BE2C (cell line): ENCODE measurements around the gene CRTC1.
A peak's percentile ranks its signal among the peaks of the same experiment; 100 is the strongest.

Experiments
- DNase-seq: peaks from one replicate; pipeline ENCODE4 v3.0.0-alpha.2; 2020
- H3K27me3 ChIP-seq: fragments of 250-450 bp; sonication (Bioruptor Pico); 2 replicates; pipeline ENCODE4 v1.5.1; 2020; ENCODE audit warnings: mild to moderate bottlenecking
- H3K36me3 ChIP-seq: fragments of 250-450 bp; sonication (Bioruptor Pico); 2 replicates; pipeline ENCODE4 v1.5.1; 2020; ENCODE audit warnings: mild to moderate bottlenecking
- H3K4me1 ChIP-seq: fragments of 250-450 bp; sonication (Bioruptor Pico); 2 replicates; pipeline ENCODE4 v1.5.1; 2020
- H3K4me3 ChIP-seq: 2 replicates; pipeline ENCODE4 v1.5.1; 2011; ENCODE audit warnings: low read depth, low read length
- H3K9me3 ChIP-seq: fragments of 250-450 bp; sonication (Bioruptor Pico); 2 replicates; pipeline ENCODE4 v1.5.1; 2020
- TF ChIP-seq, protein P1 (sequence below): IDR thresholded peaks from 2 replicates; pipeline ENCODE4 v1.5.1; 2012; ENCODE audit warnings: mild to moderate bottlenecking, low read depth, low read length

Gene CRTC1

GRCh38 chr19:18711893-18712292 lies 28.4 kb downstream of the CRTC1 start:
- H3K9me3 ChIP-seq = no peaks in the 10 kb centered on the region
- TF ChIP-seq, protein P1, sequence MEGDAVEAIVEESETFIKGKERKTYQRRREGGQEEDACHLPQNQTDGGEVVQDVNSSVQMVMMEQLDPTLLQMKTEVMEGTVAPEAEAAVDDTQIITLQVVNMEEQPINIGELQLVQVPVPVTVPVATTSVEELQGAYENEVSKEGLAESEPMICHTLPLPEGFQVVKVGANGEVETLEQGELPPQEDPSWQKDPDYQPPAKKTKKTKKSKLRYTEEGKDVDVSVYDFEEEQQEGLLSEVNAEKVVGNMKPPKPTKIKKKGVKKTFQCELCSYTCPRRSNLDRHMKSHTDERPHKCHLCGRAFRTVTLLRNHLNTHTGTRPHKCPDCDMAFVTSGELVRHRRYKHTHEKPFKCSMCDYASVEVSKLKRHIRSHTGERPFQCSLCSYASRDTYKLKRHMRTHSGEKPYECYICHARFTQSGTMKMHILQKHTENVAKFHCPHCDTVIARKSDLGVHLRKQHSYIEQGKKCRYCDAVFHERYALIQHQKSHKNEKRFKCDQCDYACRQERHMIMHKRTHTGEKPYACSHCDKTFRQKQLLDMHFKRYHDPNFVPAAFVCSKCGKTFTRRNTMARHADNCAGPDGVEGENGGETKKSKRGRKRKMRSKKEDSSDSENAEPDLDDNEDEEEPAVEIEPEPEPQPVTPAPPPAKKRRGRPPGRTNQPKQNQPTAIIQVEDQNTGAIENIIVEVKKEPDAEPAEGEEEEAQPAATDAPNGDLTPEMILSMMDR = no peak
- H3K36me3 ChIP-seq = no peaks in the 10 kb centered on the region
- H3K4me1 ChIP-seq = no peaks in the 10 kb centered on the region; the same call in 1 of the 2 replicates
- H3K27me3 ChIP-seq = no peaks in the 10 kb centered on the region
- DNase-seq = no peak
- H3K4me3 ChIP-seq = no peak overlapping the region

DNA sequence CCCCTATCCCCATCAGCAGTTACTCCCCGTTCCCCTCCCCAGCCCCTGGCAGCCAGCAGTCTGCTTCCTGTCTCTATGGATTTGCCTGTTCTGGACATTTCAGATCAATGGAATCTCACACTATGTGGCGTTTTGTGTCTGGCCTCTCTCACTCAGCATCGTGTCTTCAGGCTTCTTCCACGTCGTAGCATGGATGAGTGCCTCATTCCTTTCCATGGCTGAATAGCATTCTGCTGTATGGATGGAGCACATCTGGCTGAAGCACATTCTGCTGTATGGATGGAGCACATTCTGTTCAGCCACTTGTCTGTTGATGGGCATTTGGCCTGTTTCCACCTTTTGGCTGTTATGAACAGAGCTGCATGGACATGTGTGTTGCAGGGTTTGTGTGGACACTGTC lies 29.5 kb downstream of the CRTC1 start:
- TF ChIP-seq, protein P1 = no peak

GRCh38 chr19:18713550-18714117 lies 30.2 kb downstream of the CRTC1 start:
- no peak for DNase-seq
- H3K36me3 ChIP-seq = no peaks in the 10 kb centered on the region
- no peaks in the 10 kb centered on the region for H3K27me3 ChIP-seq
- TF ChIP-seq, protein P1 = no peak
- H3K4me3 ChIP-seq = no peak overlapping the region
- H3K4me1 ChIP-seq = peaks cover 11% of the 10 kb centered on the region
- no peaks in the 10 kb centered on the region; the same call in 1 of the 2 replicates for H3K9me3 ChIP-seq

More for the DNA sequence above, 29.5 kb downstream of the CRTC1 start:
- Histone ChIP-seq H3K36me3 (no peaks in the 10 kb centered on the region), H3K27me3 (no peaks in the 10 kb centered on the region), H3K9me3 (no peaks in the 10 kb centered on the region), H3K4me3 (no peak overlapping the region), H3K4me1 (peaks cover 8% of the 10 kb centered on the region)
- DNase-seq = no peak

DNA sequence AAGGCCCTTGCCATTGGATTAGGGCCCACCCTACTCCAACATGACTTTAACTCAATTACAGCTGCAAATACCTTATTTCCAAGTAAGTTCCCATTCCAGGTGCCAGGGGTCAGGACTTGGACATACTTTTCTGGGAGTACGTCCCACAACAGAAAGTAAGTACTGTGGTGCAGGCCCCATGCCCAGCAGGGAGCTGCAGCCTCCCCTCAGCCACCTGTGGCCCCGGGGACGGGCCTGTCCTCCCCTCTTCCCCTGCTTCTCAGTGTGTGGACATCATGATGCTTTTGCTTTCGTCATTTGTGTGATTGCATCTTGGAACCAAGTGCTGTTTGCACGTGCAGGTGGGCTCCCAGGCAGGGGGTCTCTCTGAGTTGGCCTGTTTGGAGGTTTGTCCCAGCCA lies 31.9 kb downstream of the CRTC1 start:
- TF ChIP-seq, protein P1 = no peak
- no peak for DNase-seq
- no peaks in the 10 kb centered on the region for H3K36me3 ChIP-seq
- no peaks in the 10 kb centered on the region for H3K27me3 ChIP-seq
- H3K4me1 ChIP-seq = peaks cover 22% of the 10 kb centered on the region
- H3K4me3 ChIP-seq = no peak overlapping the region
- H3K9me3 ChIP-seq = no peaks in the 10 kb centered on the region; the same call in 1 of the 2 replicates

GRCh38 chr19:18716857-18717256 lies 33.4 kb downstream of the CRTC1 start:
- H3K9me3 ChIP-seq = no peaks in the 10 kb centered on the region; the same call in 1 of the 2 replicates
- TF ChIP-seq, protein P1 = no peak
- no peaks in the 10 kb centered on the region for H3K36me3 ChIP-seq
- no peaks in the 10 kb centered on the region for H3K27me3 ChIP-seq
- DNase-seq = no peak
- peaks cover 22% of the 10 kb centered on the region for H3K4me1 ChIP-seq
- no peak overlapping the region for H3K4me3 ChIP-seq

DNA sequence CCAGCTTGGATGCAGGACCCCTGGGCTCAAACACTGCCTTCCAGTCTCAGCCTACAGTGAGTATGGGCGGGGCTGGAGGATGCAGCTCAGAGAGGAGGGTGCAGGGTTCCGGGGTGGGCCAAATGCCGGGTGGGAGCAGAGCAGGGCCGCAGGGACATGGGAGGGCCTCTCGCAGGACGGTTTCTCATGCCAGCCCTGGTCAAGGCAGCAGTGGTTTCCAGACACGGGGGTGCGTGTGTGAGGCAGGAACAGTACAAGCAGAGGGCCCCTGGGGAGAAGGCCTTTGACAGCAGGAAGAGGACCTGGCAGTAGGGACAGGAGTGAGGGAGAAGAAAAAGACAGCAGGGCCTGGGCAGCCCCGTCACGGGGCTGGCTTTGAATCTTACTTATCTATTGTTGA lies 34.1 kb downstream of the CRTC1 start:
- Histone ChIP-seq H3K27me3 (no peaks in the 10 kb centered on the region), H3K36me3 (peaks cover 3% of the 10 kb centered on the region), H3K9me3 (no peaks in the 10 kb centered on the region; the same call in 1 of the 2 replicates), H3K4me3 (no peak overlapping the region), H3K4me1 (peaks cover 22% of the 10 kb centered on the region)
- peak; percentile 70 for DNase-seq
- TF ChIP-seq, protein P1 = no peak
